Adrenal gland (tissue), 5 donors: Measurements from ENCODE around the gene USPL1.

Source experiments
- POLR2A ChIP-seq, 2 donors: fragments of 450-650 bp; IDR thresholded peaks; one replicate each; pipeline ENCODE4 v1.6.1; 2017; ENCODE audit warnings: antibody characterized with exemption in 2 of 2, mild to moderate bottlenecking in 2 of 2, moderate library complexity in 1 of 2
- TF ChIP-seq, protein P1 (sequence below), 6 experiments: fragments of 450-650 bp in 4 of 6; fragments of 200-600 bp in 2 of 6; sonication (generic) in 1 of 6; IDR thresholded peaks; 1 replicate in 5 of 6; 2 replicates in 1 of 6; pipeline versions ENCODE4 v1.5.1 to v1.8.0; 2016 to 2021; ENCODE audit warnings: antibody characterized with exemption in 6 of 6, mild to moderate bottlenecking in 2 of 6, moderate library complexity in 1 of 6
- donor health status: DM: no; HTN: no; CAD: no.

- TF ChIP-seq POLR2A (IDR thresholded peaks at IDR 0.05): no peak
- TF ChIP-seq, protein P1, sequence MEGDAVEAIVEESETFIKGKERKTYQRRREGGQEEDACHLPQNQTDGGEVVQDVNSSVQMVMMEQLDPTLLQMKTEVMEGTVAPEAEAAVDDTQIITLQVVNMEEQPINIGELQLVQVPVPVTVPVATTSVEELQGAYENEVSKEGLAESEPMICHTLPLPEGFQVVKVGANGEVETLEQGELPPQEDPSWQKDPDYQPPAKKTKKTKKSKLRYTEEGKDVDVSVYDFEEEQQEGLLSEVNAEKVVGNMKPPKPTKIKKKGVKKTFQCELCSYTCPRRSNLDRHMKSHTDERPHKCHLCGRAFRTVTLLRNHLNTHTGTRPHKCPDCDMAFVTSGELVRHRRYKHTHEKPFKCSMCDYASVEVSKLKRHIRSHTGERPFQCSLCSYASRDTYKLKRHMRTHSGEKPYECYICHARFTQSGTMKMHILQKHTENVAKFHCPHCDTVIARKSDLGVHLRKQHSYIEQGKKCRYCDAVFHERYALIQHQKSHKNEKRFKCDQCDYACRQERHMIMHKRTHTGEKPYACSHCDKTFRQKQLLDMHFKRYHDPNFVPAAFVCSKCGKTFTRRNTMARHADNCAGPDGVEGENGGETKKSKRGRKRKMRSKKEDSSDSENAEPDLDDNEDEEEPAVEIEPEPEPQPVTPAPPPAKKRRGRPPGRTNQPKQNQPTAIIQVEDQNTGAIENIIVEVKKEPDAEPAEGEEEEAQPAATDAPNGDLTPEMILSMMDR (IDR thresholded peaks at IDR 0.05): no peak
These were observed 53.6 kb downstream of the USPL1 start for GRCh38 chr13:30671271-30671815.
